Activated CD4-positive, alpha-beta T cell treated with anti-CD3 and anti-CD28 coated beads, Interleukin-2, amount 50 U/mL, for 48 hours (primary cell): ENCODE data around the gene TMEM204.
A peak's percentile ranks its signal among the peaks of the same experiment; 100 is the strongest.

Experiments
- DNase-seq, 2 experiments: peaks; one replicate each; pipeline ENCODE4 v3.0.0-alpha.2; 2020

Gene TMEM204

GRCh38 chr16:1539720-1540555 is 6.5 kb downstream of the TMEM204 start:
- no peak for DNase-seq

GRCh38 chr16:1540556-1540855 is 7.0 kb downstream of the TMEM204 start:
- DNase-seq = no peak

DNA sequence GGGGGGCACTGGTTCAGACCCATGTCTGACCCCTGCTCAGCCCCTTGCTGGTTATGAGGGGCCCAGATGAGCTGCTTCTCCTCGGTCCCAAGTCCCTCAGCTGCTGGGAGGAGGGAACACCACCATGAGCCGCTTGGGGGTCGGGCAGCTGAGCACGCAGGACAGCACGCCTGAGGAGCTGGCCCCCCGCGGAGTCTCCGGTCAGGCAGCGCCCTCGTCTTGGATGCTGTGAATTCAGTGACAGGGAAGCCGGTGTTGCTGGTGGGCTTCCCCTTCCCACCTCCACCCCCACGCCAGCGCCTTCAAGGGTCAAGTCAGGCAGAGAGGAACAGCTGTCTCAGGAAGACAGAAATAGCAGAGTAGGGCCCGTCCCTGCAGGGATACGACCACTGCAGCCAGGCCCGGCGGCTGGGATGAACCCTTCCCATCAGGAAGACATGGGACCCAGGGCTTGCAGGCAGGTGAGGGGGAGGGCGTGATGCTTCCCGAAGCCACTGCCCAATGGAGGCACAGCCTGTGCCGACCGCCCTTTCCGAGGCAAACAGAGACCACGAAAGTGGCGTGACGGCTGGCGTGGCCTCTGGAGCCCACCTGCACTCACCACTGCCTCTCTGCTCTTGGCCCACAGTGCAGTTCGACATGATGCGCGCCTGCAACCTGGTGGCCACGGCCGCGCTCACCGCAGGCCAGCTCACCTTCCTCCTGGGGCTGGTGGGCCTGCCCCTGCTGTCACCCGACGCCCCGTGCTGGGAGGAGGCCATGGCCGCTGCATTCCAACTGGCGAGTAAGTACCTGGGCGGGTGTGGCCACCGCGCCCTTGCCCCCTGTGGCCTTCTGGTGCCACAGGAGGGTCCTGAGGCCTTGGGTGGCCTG is 8.1 kb downstream of the TMEM204 start:
- no peak for DNase-seq

GRCh38 chr16:1542166-1542500 is 8.7 kb downstream of the TMEM204 start:
- no peak for DNase-seq

- DNase-seq = no peak
Measured at GRCh38 chr16:1542533-1542932, 9.1 kb downstream of the TMEM204 start.

DNA sequence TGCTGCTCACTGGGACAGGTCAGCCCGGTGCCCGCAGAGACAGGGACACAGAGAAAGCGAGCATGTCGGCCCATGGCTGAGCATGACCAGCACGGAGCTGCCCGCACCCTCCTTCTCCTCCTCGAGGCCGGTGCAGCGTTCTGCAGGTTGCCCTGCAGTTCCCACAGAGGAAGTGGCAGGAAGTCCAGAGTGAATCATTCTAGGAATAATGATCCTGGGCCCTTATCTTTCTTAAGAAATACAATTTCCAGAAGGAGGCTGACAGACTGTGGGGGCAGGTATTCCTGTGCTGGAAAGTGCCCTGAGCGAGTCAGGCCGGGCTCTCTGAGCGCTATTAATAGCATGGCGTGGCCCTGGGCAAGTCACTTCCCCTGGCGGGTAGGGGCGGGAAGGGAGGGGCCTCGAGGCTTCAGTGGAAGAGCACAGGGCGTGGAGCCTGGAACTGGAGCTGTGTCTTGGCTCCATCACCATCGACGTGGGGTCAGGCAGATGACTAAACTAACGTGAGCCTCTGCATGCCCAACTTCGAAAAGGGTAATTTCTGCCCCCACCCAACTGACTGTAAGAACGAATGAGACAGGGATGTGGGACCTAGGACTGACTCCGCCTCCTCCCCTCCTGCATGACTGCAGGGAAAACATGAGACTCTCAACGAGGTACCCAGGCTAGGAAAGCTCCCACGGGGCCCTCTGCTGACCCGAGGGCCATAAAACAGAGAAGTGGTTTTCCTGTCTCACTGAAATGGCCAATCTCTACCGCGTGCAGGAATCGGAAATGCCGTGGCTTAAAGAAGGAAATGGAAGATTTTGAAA is 9.8 kb downstream of the TMEM204 start:
- peak; percentile 75 to 84 for DNase-seq

- no peak for DNase-seq
Measured at GRCh38 chr16:1545044-1546040, 11.9 kb downstream of the TMEM204 start.

DNA sequence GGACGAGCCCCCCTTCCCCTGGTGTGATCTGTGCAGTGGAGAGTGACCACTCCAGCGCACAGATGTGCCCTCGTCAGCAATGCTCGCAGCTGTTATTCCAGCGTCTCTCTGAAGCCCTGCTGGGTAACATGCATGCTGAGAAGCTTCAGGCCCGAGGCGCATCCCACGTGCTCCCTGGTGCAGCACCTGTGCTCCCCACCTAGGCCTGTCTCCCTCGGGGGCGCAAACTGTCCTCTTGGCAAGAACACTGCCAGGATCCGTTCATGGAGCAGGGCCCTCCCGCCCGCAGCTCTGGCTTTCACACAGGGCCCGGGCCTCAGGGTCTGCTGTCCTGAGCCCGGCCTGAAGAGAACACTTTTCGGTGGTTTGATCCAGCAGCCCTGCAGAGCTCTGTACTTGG is 13.0 kb downstream of the TMEM204 start:
- no peak for DNase-seq

GRCh38 chr16:1548233-1548632 is 14.8 kb downstream of the TMEM204 start:
- DNase-seq = no peak

- no peak for DNase-seq
Measured at GRCh38 chr16:1548727-1549126, 15.3 kb downstream of the TMEM204 start.

GRCh38 chr16:1550069-1550468 is 16.6 kb downstream of the TMEM204 start:
- no peak for DNase-seq

- DNase-seq = no peak
Measured at GRCh38 chr16:1550696-1551095, 17.2 kb downstream of the TMEM204 start.

DNA sequence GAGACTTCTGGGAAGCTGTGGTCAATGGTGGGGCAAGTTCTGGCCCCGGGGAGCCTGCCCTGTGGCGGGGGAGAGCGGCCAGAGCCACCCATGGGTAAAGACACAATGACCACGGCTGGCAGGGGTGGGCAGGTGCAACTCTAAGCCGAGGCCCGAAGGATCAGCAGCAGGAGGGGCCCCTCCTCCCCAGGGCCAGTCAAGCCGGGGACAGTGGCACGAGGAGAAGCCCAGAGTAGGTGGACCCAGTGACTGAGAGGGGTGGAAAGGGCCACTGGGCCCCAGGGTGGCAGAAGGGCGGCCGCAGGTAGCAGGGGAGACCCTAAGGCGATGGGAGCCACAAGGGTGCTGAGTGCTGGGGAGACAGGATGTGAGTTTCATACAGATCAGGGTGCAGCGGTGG is 17.7 kb downstream of the TMEM204 start:
- no peak for DNase-seq

DNA sequence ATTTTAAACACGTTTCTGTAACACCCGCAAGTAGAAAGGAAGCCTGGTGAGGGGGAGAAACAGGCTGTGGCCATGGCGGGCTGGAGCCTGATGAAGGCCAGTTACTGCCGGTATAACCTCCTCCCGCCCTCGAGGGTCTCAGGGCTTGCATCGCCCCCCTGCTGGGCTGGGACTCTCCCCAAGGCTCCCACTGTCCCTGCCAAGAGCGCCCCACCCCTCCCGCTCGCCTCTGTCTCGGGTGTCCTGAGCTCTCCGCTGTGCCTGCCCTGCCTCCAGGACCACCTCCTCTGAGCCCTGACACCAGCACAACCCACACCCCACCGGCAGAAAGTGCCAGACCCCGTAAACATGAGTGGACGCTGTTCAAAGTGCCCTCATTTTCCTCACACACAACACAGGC is 18.7 kb downstream of the TMEM204 start:
- DNase-seq = no peak

- DNase-seq = no peak
Measured at GRCh38 chr16:1553946-1554825, 20.7 kb downstream of the TMEM204 start.

DNA sequence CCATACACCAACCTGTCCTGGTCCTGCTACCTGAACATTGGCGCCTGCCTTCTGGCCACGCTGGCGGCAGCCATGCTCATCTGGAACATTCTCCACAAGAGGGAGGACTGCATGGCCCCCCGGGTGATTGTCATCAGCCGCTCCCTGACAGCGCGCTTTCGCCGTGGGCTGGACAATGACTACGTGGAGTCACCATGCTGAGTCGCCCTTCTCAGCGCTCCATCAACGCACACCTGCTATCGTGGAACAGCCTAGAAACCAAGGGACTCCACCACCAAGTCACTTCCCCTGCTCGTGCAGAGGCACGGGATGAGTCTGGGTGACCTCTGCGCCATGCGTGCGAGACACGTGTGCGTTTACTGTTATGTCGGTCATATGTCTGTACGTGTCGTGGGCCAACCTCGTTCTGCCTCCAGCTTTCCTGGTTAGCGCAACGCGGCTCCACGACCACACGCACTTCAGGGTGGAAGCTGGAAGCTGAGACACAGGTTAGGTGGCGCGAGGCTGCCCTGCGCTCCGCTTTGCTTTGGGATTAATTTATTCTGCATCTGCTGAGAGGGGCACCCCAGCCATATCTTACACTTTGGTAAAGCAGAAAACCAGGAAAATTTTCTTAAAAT is 21.5 kb downstream of the TMEM204 start:
- no peak for DNase-seq

DNA sequence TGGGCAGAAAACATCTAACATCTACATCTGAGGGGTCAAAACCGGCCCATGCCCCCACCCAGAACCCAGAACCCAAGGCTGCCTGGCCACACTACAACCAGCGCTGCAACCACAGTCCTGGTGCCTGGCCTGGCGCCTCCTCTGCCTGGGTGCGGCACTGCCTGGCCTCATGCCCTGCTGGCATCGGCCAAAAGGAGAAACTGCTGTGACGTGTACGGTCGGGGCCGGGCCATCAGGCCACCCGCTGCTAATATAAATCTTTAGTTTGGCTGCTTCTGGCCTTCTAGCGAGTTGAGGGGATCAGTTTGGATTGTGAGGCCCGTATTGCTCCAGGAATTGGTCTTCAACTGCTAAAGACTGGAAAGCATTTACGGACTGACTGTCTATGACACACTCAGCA is 22.8 kb downstream of the TMEM204 start:
- DNase-seq = no peak

- DNase-seq = no peak
Measured at GRCh38 chr16:1557074-1557473, 23.6 kb downstream of the TMEM204 start.

DNA sequence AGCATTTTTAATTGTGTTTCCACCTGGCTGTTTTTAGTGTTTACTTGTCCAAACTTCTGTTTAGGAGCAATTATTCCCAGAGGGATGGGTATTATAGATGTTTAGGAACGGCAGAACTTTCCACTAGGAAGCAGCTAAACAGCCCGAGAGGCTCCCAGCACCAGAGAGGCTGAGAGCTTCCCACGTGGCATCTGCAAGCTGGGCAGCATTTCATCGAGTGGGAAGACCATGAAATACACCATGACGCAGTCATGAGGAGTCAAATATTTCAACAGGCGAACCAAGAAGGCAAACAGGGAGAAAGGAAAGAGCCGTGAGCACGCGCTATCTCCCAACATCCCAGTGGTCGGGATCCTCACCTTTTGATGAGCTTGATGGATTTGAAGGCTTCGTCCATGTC is 24.1 kb downstream of the TMEM204 start:
- no peak for DNase-seq

- DNase-seq = no peak
Measured at GRCh38 chr16:1559446-1559975, 26.0 kb downstream of the TMEM204 start.
